ENCODE data around the gene PPP3CA. TPM values are rescaled to one million over a fixed set of nuclear protein-coding genes. Genes with fewer than 3 reads are reported as not detected.

PPP3CA gene
- total RNA-seq, 3 donors from 2014 or later: 32.4 to 59.6 (median 47.8) TPM

DNA sequence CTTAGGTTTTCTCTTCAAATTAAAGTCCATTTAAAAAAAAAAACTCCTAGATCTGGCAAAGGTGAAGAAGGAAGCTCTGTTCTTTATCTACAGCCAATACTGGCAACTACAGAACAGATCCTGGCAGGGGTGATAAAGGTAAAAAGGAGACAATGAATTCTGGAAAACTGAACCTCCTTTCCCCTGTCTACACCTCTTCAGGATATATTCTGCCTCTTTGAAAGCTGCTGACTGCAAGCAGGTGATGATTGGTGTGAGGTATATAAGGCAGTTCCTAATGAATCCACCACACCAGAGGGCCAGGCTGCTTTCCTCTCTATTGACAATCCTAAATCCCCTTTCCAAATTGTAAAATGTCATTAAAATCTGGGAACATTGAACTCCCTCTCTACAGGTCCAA is 370.1 kb downstream of the PPP3CA start:
- DNase-seq (ENCODE audit: low spot score in 2 of 2): no peak
- Histone ChIP-seq H3K27me3 (no peaks in the 10 kb centered on the region), H3K4me1 (peaks cover 0 to 6% of the 10 kb centered on the region in 2 donors), H3K4me3 (no peak overlapping the region), H3K9me3 (no peaks in the 10 kb centered on the region), H3K36me3 (no peaks in the 10 kb centered on the region), H3K27ac (peak overlapping the region; percentile 65 to 70)
- TF ChIP-seq POLR2A (IDR thresholded peaks at IDR 0.05): no peak
- no peak for TF ChIP-seq POLR2AphosphoS5 (IDR thresholded peaks at IDR 0.05)
- TF ChIP-seq, protein P1, sequence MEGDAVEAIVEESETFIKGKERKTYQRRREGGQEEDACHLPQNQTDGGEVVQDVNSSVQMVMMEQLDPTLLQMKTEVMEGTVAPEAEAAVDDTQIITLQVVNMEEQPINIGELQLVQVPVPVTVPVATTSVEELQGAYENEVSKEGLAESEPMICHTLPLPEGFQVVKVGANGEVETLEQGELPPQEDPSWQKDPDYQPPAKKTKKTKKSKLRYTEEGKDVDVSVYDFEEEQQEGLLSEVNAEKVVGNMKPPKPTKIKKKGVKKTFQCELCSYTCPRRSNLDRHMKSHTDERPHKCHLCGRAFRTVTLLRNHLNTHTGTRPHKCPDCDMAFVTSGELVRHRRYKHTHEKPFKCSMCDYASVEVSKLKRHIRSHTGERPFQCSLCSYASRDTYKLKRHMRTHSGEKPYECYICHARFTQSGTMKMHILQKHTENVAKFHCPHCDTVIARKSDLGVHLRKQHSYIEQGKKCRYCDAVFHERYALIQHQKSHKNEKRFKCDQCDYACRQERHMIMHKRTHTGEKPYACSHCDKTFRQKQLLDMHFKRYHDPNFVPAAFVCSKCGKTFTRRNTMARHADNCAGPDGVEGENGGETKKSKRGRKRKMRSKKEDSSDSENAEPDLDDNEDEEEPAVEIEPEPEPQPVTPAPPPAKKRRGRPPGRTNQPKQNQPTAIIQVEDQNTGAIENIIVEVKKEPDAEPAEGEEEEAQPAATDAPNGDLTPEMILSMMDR (IDR thresholded peaks at IDR 0.05): no peak
- intact Hi-C loops (cut with DNase I; ENCODE audit: low total_unique reads): no loop called here

Data from breast epithelium (tissue), 4 donors.